T follicular helper cell (primary cell): ENCODE data around the gene RXRA.
"Not testable (repeated sequence)": the region's sequence is repeated elsewhere in the genome, so short reads cannot be mapped to it uniquely, and the experiment has no call there.

Experiments used
- DNase-seq: peaks from one replicate; pipeline ENCODE4 v3.0.0-alpha.2; 2020; ENCODE audit warnings: low read depth

Gene RXRA

DNA sequence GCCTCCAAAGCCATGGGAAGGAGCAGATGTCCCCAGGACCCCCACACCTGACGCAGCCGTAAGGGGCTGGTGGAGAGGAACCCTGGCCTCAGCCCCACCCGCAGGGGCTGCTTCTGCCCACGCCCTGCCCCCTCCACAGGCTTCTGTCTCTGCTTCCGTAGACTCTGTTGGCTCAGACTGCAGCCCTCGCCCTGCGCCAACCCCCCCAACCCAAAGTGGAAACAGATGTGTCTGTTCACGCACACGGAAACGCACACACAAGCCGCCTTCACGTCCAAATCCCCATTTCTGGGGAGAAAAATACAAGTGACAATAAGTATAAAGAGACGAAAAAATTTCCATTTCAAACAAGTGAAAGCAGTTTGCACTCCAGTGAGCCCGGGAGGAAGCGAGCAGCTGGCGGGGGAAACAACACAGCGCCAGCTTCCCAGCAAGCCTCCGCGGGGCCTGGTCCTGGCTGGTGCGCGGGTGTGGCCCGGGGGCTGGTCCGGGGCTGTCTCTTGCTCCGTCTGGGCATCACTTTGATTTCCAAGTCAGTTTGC, 32.6 kb upstream of the RXRA start:
- no peak for DNase-seq

DNA sequence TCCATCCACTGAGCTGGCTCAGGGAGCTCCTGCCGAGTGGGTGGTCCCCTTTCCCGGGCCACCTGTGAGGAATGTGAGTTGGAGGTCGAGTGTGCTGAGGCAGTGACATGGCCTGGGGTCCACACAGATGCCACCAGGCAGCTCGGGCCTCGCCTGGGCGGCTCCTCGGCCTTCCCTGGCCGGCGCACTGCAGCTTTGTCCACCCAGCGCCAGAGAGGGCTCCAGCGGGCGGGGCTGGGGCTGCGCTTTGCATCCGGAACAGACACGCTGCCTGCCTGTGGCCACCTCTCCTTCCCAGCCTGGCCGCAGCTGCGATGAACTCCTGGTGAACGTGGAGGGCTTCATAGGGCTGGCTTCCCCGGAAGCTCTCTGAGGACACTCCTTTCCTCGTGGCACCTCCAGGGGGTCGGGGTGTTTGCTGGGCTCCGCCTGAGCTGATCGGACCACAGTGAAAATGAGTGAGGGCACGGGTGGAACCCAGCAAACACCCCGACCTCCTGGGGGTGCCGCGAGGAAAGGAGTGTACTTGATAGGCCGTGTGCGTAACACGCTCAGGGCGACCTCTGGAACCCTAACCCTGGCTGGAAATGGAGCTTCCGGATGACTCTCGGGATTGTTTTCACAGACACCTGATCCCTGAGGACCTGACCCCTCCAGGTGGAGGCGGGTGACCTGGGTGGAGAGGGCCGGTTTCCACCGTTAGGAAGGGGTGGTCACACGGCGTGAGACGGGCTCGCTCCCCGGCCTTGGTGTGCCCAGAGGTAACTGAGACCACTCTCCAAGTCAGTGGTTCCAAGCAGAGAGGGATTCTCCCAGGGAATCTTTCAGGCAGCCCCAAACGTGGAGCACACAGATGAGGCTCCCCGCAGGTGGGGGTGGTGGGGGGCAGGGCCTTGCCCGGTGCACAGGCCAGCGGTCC, 31.8 kb upstream of the RXRA start:
- DNase-seq = no peak

DNA sequence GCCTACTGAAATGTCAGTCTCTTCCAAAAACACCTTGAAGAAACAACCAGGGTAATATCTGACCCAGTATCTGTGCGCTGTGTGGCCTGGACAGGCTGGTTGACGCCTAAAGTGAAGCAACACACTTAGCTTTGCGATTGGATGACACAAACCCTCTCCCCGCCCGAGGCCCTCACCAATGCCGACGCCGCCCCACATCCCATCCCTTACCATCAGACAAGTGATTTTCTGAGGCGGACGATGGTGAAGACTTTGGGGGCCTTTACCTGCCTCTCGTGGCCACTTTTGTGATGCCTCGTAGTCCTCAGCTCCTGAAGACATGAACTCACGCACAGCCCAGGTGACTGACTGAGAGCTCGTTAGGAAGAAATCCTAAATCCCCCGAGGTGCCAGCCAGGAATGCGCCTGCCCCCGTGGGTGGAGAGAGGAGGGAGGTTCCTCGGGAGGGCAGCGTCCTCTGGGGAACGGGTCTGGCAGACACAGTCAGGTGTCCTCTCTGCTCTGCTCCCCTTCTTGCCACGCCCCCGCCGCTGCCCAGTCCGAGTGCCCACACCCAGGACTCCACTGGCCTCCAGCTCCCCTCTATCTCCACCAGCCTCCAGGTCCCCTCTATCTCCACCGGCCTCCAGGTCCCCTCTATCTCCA, 31.0 kb upstream of the RXRA start:
- no peak for DNase-seq

DNA sequence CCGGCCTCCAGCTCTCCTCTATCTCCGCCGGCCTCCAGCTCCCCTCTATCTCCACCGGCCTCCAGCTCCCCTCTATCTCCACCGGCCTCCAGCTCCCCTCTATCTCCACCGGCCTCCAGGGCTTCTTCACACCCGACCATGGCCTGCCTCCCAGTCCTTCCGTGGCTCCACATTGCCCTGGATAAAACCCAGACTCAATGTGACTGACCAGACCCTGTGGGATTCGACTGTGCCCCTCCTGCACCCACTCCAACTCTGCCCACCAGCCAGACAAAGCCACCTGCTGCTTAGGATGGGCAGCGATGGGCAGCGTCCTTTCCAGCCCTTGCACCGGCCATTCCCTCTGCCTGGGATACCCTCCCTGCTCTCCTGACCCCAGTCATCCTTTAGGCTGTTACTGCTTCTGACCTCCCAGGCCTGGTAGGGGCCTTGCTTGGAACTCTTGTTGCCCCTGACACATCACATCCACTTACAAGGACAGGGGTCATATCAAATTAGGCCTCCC, 30.5 kb upstream of the RXRA start:
- DNase-seq = no peak

DNA sequence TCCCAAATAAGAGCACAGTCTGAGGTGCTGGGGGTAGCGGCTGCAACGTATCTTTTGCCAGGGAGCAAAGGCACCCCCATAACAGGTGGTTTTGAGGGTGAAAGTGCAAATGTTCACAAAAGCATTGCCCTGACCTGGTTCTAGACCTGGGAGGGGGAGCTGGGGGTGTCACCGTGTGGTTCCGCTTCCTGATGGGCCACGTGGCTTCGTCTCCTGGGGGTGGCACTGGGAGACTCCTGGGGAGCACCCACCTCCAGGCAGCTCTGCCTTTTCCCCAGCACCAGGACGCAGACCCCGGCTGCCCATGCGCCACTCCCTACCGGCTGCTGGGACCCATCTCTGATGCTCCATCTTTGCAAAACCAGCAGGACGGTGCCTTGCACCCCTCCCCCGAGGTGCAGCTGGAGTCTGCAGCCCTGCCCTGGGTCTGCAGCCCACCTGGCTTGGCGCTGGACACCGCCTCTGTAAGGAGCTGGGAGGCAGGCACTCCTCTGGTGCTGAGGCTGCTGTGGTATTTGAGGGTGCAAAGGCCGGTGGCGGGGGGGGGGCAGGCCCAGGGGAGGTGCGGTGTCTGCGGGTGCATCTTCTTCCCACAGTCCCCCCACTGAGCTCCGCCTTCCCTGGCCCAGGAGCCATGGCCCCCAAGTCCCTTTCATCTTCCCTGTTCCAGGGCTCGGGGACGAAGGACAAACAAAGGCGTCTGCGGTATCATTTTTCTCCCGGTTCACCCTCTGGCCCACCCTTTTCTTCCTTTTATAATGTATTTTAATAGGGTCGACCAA, 29.8 kb upstream of the RXRA start:
- no peak for DNase-seq

DNA sequence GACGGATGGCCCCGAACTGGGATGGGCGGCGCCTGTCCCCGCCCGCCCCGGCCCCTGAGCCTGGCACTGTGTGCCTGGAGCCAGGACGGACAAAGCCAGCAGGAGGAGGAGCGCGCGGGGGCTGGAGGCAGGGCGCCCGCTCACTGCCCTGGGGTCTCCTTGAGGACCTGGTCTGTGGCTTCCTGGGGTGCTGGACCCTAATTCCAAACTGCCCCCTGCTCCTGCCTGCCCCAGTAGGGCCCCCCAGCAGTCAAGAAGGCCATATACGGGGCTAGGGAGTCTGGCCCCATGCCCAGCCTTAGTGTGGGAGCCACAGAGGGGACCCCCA, 29.2 kb upstream of the RXRA start:
- no peak for DNase-seq

DNA sequence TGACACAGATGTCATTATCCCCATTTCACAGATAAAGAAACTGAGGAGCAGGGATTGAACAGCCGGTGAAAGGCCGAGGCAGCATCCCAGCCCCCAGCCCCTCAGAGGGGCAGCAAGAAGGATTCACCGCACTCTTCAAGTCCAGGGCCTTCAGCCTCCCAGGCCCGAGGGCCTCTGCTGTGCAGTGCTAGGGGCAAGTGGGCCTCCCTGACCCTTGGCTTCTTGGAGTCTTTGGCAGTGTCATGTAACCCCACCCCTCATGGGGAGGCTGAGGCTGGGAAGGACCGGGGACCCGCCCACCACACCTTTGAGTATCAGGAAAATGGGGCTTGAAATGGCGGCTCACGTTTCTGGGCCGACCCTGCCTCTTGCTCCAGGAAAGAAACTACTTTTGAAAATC, 28.7 kb upstream of the RXRA start:
- DNase-seq = no peak

DNA sequence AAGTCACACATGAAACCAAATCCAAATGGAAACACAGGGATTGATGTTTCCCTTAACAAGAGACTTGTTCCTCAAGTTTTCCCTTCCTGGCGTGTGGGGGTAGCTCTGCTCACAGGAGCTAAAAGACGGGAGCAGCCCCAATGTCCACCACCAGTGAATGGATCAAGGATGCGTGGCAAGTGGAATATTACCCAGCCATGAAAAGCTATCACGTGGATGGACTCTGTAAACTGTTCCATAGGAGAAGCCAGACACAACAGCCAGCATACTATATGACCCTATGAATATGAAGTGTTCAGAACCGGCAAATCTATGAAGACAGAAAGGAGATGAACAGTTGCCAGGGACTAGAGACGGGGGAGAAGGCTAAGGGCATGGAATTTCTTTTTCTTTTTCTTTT, 28.3 kb upstream of the RXRA start:
- DNase-seq = no peak

DNA sequence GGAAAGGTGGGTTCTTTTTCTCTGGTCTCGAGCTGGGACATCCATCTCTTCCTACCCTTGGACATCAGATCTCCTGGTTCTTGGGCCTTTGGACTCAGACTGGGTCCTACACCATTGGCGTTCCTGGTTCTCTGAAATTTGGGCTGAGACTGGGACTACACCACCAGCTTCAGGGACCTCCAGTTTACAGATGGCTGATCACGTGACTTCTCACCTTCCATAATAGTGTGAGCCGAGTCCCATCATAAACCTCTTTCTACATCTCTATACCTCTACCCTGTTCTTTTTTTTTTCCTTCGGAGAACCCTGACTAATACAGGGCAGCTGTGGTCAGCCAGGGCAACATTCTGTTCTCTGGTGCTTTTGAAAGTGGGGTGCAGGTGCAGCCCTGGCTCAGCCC, 27.2 kb upstream of the RXRA start:
- no peak for DNase-seq

DNA sequence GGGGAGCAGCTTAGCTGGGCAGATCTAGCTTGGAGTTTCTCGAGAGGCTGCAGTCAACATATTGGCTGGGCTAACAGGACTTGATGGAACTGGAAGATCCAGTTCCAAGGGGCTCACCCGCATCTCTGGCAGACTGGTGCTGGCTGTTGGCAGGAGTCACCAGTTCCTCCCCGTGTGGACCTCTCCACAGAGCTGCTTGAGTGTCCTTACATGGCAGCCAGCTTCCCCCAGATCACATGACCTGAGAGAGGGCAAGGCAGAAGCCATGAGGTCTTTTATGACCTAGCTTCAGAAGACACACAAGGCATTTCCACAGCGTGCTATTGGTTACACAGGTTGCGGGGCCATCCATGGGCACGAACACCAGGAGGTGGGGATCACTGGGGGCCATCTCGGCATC, 26.4 kb upstream of the RXRA start:
- no peak for DNase-seq

DNA sequence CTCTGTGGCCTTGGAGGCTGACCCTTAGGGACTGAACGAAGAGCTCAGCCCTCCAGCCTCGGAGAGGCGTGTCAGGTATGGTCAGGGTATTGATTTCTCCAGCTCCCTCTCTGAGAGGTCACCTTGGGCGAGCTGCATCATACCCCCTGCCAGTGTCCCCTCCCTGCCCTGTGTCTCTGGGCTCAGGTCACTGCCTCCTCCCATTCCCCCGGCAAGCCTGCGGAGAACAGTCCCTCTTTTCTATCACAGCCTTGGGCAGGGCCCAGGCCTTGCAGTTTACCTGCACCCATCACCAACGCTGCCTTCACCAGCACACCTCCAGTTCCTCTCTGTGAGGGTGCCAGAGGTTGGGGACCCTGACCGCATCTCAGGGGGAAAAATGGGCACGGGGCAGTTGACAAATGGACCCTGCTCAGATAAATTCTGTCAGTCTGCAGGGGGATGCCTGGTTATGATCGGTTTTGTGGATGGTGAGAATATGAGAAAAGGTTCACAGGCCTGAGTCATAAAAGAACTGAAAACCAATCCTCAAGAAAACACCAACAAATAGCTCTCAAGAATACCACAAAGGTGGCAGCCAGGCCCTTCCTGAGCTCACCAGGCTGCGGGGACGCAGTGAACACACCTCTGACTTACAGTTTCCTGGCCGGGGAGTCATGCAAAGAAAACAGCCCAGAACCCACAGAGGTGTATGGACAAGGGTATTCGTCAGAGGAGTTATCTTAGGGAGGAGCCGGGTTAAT, 24.7 kb upstream of the RXRA start:
- no peak for DNase-seq

DNA sequence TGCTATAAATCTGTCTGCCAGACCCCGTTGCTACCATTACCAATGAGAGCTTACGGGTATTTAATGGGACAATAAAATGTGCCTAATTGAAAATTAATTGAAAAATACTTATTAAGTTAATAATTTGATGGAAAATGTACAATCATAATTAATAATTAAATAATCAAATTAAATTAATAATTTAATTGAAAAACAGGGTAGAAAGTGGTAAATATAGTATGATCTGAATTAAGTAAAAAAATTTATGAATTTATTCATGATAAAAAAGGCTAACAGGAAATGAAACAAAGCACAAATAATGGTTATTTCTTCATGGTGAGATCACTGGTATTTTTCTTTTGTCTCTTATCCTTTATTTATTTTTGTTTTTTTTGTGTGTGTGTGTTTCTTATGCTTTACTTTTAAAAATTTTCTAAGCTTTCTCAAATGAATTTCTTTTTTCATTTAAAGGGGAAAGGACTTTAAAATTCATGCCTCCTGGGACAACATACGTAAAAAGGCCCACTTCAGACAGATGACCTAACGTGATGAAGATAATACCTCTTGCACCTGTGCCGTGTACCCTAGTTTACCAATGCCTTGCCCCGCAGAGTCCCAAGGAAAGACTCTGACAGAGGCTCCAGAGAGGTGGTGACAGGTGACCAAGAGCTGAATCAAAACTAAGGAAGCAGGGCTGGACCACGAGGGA, 24.0 kb upstream of the RXRA start:
- no peak for DNase-seq

DNA sequence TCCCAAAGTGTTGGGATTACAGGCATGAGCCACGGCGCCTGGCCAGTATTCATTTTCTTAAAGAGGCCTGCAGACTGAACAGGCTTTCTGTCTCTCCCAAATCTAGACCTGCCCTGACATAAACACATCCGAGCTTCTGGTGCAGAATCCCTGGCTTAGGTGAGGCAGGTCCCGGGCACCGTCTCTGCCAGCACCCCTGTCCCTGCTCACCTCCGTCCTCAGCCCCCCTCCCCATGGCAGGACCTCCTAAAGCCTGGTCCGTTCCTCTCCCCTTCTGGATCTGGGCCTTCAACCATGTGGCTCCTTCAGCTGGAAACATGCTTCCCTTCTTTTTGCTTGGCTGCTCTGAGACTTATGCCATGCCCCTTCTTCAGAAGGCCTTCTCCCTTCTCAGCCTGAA, 22.7 kb upstream of the RXRA start:
- DNase-seq = no peak

DNA sequence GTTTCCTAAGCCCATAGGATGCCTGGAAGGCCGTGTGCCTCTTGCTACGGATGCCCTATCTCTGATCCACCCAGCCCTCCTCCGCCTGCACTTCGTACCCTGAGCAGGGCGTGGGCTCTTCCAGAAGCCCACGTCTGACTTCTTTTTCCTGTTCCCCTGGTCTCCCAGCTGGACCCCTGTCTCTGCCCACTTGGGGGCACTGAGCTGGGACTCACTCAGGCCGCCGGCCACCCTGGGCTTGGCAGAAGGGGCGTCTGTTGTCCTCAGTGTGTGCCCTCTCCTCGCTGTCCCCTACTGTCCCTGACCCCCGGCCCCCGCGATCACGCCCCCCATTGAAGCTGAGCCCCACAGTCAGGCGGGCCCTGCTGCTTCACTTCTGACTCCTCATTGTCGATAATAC, 22.0 kb upstream of the RXRA start:
- DNase-seq = no peak

DNA sequence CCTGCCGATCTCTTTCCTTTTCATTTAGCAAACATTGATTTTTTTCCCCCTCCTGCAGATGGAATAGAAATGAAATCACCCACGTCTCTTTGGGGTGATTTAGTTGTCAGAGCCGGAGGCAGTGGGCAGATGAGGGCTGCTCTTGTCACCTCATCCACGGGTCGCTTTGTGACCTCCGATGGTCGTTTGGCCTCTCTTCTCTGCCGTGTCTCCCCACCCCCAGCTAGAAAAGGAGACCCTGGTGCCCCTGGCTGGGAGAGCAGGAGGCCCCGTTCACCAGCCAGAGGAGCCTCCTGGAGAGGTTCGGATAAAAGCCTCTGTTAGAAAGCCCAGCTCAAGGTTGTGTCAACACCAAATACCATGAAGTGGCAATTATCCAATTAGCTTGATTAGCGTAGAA, 21.6 kb upstream of the RXRA start:
- no peak for DNase-seq

DNA sequence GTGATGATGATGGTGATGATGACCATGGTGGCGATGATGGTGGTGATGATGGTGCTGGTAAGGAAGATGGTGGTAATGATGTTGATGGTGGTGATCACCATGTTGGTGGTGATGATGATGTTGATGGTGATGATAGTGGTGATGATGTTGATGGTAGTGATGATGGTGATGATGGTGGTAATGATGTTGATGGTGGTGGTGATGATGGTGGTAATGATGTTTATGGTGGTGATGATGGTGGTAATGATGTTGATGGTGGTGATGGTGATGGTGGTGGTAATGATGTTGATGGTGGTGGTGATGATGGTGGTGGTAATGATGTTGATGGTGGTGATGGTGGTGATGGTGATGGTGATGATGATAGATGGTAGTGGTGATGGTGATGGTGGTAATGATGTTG, 20.7 kb upstream of the RXRA start:
- no peak for DNase-seq

DNA sequence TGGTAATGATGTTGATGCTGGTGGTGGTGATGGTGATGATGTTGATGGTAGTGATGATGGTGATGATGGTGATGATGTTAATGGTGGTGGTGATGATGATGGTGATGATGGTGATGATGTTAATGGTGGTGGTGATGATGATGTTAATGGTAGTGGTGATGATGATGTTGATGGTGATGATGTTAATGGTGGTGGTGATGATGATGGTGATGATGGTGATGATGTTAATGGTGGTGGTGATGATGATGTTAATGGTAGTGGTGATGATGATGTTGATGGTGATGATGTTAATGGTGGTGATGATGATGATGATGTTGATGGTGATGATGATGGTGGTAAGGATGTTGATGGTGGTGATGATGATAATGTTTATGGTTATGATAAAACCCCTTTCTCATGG, 20.2 kb upstream of the RXRA start:
- DNase-seq = not testable (repeated sequence)

DNA sequence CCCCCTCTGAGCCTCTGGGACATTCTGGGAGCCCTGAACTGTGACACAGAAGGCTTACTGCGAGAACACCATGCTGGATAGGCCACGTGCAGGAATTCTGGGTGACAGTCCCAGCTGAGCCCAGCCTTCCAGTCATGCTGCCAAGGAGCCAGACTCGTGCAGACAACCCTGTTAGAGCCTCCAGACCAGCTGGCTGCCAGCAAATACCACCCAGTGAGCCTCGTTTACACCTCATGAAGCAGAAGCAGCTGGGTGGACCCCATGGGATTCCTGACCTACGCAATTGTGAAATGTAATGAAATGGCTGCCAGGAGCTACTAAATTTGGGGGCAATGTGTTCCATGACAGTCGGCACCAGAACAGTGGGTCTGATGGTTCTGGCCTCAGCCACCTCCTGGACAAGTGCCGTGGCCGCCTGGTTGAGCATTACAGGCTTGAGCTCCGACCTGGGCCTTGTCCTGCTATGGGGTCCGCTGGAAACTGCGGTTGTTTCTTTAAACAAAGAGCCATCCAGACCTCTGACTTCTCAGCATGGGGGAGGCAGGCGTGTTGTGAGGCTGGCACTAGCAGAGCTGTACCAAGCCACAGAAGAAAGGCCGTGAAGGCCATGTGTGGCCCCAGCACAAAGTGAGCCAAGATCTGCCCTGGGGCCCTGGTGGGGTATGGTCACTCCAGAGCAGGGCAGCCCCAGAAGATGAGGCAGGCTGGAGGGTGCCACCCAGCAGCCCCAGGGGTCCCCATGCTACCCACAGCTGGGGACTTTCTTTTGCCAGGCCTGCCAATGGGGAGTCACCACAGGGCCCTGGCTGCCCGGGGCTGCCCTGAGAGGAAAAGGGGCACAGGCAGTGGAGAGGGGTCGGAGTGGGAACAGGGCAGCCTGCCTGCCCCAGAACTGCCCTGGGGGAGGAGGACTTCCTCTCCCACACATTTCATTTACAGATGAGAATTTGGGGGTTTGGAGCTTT, 19.3 kb upstream of the RXRA start:
- DNase-seq = no peak

DNA sequence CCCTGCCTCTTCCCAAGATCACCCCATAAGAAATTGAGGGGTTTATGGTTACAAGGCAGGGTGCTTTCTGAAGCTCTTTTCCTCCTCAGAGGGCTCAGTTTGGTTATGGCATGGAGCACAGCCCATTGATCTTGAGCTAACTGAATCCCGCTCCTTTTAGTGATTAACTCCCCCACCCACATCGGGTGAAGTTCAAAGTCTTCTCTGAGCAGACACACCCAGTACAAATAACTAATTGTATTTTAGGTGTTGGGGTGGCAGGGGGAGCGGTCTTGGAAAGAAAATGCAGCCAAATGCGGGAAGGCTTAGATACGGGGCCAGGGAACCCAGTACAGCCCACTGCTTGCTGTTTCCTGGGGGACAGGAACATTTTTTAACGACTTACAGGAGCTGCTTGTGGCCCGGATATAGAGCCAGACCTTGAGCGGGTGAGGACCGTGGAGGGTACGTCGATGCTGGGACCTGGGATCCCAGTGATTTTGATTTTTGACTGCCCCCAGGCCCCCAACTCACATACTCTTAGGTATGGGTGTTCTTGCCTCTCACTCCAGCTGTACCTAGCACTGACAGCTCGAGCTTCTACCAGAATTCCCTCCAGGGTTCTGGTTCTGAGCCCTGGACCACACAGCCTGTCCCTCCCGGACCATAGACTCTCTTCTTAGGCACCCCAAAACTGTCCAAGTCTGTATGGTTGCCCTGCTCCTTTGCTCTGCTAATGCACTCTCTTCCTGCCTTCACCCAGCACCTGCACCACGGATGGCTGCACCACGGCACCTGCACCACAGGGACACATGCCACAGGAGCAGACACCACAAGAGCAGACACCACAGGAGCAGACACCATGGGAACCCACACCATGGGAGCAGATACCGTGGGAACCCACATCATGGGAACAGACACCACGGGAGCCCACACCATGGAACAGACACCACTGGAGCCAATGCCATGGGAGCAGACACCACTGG, 18.3 kb upstream of the RXRA start:
- no peak for DNase-seq
